Activated CD4-positive, CD25-positive, alpha-beta regulatory T cell treated with anti-CD3 and anti-CD28 coated beads, Interleukin-2, amount 50 U/mL, for 16 hours (primary cell): ENCODE data around the gene AMPH.
A peak's percentile ranks its signal among the peaks of the same experiment; 100 is the strongest.
"Not testable (repeated sequence)": the region's sequence is repeated elsewhere in the genome, so short reads cannot be mapped to it uniquely, and the experiment has no call there.

Experiments used
- DNase-seq: peaks from one replicate; pipeline ENCODE4 v3.0.0-alpha.2; 2020; ENCODE audit warnings: low read depth, low spot score

The AMPH gene

DNA sequence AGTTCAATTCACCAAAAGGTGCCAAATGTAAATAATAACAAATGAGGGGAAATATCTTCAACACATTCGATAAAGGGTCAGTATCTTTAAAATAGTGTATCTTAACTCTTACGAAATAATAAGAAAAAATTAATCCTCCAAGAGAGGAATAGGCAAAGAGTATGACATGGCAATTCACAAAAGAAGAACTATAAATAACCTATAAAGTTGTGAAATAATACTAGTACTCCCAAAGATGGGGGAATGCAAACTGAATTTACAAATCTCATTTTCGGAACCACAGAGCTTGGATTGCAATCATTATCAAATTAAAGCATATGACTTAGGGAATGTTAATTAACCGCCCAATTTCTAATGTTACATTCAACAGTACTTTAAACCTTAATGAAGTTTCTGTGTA is 279.6 kb downstream of the AMPH start:
- DNase-seq, result no peak

DNA sequence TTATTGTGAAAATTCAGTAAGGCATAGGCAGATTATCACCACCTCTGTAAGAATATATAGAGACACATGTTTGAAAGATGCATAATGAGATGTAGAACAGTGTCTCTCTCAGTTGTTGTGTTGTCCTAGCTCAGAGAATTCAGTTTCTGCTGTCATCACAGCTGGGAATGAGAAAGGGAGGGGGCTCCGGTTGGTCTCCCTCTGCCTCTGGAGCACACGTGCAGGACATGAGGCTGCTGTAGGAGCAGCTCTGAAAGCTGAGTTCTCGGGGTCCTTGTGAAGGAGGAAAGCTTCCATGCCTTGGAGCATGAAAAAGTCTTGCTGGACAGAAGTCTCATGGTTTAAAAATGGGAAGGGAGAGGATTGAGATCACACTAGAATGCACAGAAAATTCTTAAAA is 280.4 kb downstream of the AMPH start:
- DNase-seq, result not testable (repeated sequence)

- not testable (repeated sequence) for DNase-seq
These were observed 281.1 kb downstream of the AMPH start for GRCh38 chr7:38349869-38350583.

DNA sequence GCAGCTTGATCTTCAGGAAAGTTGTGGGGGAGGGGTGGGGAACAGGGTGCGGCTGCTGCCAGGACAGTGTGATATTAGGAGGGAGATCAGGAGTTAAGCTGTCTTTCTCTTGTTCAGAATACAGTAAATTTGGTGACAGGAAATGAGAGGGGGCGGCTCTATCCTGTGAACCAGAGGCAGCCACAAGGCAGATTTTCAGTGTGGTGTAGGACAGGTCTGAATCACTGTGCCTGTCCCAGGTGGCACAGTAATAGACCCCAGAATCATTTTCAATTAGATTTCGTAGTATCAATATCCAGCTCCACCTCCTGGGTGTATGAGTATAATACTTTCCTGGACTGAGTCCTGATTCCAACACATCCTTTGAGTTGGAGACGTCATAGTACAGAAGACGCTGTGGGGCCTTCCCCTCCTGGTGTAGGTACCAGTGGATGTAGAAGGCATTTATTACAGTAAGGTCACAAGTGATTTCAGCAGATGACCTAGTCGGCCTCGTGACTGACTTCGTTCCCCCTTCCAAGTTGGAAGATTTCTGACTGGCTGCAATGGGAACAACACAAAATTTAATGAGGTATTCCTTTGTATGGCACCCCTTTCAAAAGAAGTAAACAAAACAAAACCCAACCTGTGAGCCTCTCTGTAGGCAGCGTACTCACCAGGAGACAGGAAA is 281.9 kb downstream of the AMPH start:
- DNase-seq, result not testable (repeated sequence)

DNA sequence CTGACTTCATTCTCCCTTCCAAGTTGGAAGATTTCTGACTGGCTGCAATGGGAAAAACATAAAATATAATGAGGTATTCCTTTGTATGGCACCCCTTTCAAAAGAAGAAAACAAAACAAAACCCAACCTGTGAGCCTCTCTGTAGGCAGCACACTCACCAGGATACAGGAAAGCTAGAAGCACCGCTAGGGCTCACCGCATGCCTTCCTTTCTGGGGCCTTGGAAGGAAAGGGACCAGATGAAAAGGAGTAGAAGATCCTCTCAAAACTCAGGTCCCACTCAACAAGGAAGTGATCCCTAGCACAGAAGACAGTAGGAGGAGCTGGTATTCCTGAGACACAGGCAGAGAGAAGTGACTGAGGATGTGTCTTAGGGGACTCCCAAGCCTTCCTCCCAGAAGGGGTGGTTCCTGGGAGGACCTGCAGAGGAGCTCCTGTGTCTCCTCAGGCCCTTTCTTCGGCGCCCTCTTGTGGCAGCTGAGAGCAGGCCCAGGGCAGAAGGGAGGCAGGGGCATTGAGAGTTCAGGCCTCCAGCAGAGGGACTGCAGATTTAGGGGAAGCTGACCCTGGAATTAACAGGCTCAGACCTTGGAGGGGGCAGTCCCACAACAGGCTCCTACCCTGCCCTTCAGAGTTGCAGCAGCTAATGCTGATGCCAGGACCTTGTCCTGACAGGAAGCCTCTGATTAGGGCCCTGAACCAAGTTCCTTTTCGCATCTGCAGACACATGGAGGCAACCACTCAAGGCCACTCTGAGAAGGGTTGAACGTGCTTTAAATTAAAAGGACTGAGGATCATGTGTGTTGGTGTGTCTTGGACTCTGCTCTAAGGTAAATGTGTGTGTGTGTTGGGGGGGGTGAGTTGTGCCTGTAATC is 285.6 kb downstream of the AMPH start:
- not testable (repeated sequence) for DNase-seq

GRCh38 chr7:38344741-38345140 is 286.4 kb downstream of the AMPH start:
- DNase-seq, result not testable (repeated sequence)

DNA sequence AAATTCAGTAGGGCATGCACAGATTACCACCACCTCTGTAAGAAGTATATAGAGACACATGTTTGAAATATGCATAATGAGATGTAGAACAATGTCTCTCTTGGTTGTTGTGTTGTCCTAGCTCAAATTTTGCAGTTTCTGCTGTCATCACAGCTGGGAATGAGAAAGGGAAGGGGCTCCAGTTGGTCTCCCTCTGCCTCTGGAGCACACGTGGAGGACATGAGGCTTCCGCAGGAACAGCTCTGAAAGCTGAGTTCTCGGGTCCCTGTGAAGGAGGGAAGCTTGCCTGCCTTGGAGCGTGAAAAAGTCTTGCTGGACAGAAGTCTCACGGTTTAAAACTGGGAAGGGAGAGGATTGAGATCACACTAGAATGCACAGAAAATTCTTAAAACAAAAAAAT is 289.0 kb downstream of the AMPH start:
- DNase-seq, result not testable (repeated sequence)

DNA sequence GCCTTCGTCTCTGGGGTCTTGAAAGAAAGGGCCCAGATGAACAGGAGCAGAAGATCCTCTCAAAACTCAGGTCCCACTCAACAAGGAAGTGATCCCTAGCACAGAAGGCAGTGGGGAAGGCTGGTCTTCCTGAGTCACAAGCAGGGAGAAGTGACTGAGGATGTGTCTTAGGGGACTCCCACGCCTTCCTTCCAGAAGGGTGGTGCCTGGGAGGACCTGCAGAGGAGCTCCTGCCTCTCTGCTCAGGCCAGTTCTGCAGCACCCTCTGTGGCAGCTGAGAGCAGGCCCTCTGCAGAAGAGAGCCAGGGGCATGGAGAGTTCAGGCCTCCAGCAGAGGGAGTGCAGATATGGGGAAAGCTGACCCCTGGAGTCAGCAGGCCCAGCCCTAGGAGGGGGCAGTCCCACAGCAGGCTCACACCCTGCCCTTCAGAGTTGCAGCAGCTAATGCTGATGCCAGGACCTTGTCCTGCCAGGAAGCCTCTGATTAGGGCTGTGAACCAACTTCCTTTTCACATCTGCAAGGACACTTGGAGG is 289.9 kb downstream of the AMPH start:
- DNase-seq, result not testable (repeated sequence)

GRCh38 chr7:38339953-38340819 is 291.0 kb downstream of the AMPH start:
- no peak for DNase-seq

GRCh38 chr7:38336148-38336515 is 295.0 kb downstream of the AMPH start:
- DNase-seq, result not testable (repeated sequence)

DNA sequence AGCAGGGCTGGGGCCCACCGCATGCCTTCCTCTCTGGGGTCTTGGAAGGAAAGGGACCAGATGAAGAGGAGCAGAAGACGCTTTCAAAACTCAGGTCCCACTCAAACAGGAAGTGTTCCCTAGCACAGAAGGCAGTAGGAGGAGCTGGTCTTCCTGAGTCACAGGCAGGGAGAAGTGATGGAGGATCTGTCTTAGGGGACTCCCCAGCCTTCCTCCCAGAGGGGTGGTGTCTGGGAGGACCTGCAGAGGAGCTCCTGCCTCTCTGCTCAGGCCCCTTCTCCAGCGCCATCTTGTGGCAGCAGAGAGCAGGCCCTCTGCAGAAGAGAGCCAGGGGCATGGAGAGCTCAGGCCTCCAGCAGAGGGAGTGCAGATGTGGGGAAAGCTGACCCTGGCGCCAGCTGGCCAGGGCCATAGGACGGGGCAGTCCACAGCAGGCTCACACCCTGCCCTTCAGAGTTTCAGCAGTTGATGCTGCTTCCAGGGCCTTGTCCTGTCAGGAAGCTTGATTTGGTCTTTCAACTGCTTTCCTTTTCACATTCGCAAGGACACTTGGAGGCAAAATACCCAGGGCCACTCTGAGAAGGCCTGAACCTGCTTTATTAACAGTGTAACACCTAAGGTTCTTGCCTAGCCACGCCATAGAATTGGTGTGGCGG is 295.6 kb downstream of the AMPH start:
- peak; percentile 54 for DNase-seq

DNA sequence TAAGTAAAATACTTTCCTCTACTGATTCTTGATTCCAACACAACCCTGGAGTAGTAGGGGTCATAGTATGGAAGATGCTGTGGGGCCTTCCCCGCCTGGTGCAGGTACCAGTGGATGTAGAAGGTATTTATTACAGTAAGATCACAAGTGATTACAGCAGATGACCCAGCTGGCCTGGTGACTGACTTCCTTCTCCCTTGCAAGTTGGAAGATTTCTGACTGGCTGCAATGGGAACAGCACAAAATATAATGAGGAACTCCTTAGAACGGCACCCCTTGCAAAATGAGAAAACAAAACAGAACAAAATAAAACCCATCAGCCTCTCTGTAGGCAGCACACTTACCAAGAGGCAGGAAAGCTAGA is 296.1 kb downstream of the AMPH start:
- DNase-seq, result no peak

DNA sequence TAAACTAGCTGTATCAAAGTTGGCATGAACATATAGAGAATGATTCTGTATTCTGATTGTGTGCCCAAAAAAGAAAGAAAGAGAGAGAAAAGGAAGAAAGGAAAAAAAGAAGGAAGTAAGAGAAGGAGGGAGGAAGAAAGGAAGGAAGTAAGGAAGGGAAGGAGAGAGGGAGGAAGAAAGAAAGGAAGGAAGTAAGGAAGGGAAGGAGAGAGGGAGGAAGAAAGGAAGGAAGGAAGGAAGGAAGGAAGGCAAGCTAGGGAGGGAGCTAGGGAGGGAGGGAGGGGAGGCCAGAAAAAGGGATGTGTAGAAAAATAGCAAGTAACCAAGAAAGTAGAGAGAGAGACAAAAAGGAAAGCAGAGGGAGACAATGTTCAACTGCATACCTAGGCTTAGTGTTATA is 297.0 kb downstream of the AMPH start:
- DNase-seq, result no peak
